ENCODE results near the gene UBXN11.
"Not testable (repeated sequence)": the region's sequence is repeated elsewhere in the genome, so short reads cannot be mapped to it uniquely, and the experiment has no call there.

The UBXN11 gene

DNA sequence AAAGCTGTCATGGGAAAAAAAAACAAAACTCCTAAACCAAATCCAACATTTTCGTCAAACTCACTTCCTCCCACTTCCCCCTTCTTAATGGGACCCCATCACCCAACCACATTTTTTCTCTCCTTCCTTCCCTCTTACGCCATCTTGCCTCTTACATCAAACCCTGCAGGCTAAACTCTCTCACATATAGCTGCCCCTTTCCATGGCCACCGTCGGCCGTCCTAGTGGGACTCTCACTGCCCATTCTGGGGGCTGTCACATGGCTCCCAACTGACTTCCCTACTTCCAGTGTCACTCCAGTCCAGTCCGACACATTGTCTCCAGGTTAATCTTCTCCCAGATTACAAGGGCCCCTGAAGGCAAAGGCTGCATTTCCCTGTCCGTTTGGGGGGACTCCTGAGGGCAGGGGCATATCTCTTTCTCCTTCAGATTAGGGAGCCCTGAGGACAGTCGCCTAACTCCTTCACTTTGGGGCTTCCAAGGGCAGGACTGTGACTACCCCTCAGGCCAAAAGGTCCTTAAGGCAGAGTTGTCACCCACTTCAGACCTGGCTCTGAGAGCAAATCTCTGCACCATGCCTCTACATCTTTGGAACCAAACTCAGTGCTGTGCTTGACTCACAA lies 658 bp downstream of the UBXN11 start:
- no peak for DNase-seq (ENCODE audit: low read depth)

DNA sequence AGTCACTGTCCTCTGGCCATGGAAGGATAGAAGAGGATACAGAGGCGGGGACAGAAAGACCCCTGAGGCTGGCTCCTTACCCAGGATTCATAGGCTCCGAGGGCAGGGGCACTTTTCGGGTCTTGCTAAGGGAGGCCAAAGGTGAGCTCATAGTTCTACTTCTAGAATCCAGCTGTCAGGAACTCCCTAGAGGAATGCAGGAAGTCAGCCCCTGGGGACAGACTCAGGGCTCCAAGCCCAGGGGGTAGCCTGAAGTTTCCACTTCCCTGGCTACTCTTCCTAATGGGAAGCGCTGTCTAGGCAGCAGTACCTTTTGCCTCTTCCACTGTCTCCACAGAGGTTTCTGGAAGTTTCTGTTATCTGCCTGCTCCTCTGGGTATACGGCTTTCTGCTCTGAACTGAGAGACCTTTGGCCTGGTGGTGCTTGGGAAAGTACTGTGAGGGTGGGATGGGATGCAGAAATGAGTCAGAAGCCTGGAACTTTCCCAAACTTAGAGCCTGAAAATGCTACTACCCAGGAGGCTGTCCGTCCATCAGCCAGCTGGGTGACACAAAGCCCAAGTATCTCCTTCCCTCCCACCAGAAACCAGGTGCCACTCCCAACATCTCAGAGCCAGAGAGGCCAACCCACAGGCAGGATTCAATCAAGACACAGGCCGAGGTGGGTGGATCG lies 3.6 kb downstream of the UBXN11 start:
- no peak for DNase-seq (ENCODE audit: low read depth)

DNA sequence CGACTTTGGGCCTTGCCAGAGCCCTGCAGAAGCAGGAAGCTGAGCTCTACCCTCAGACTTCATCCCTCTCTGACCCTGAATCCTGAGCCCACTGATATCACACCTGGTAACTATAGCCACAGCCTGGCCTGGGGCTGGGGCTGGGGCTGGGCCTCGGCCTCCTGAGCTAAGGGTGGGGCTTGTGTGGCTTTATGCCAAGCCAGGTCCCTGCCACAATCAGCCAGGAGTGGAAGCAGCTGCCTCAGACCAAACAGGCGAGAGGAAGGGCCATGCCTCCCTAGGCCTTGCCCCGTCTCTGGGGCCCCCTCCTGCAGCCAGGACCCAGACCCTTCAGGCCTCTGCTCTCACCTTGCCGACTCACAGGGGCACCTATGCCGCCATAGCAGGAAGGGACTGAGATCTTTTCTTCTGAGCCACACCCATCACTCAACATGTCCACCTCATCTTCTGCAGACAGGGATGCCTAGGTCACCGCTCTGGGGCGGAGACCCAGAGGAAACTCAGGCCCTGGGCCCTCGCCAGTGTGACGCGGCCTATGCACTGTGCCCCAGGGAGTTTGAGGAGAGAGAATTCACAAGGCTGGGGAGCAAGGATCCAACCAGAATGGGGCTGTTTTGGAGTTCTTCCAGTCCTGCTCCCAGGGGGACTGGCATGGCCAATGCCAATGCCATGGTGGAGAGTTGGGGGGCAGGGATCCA lies 5.7 kb downstream of the UBXN11 start:
- DNase-seq (ENCODE audit: low read depth) = no peak

DNA sequence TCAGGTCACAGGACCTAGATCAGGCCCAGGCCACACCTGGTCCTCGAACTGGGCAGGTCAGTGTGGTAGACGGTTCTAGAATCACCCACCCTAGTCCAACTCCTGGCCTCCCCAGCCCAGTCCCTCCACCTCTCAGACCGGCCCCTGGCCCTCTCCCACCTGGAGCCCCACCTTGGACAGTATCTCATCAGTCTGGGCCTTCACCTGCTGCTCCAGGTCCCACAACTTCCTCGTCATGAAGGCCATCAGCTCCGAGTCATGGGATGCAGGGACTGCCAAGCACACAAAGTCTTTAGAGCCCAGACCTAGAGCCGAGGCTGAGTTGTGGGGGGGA lies 8.7 kb downstream of the UBXN11 start:
- DNase-seq (ENCODE audit: low read depth) = no peak

DNA sequence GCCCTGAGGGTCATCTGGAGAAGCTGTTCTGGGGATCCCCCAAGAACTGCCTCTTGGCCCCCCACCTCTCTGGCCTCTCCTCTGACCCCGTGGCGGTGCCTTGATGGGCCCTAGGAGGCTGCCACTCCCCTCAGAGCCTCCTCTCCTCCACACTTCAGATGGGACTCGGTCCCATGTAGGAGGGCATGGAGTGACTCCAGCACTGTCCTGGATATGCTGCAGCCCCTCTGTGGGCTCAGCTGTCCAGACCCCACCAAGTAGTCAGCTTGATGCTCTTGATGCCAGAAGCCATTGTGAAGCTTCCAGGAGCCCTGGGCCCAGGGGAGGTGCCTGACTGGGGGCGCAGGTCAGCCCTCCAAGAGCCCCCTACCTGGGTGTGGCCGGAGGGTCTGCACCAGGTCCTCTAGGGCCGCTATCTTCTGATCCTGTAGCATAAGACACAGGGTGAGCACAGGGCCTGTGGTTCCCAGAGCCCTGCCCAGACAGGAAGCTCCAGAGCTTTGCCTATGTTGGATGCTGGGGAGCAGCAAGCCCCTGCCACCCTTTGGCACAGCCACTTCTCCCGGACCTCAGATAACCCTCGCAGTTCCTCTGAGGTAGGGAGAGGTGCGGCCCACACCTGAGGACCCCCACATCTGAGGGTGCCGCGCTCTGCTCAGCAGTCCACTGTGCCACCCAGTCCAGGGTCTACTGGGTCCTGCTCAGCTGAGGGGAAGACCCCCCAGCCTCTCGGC lies 9.2 kb downstream of the UBXN11 start:
- DNase-seq (ENCODE audit: low read depth) = no peak

DNA sequence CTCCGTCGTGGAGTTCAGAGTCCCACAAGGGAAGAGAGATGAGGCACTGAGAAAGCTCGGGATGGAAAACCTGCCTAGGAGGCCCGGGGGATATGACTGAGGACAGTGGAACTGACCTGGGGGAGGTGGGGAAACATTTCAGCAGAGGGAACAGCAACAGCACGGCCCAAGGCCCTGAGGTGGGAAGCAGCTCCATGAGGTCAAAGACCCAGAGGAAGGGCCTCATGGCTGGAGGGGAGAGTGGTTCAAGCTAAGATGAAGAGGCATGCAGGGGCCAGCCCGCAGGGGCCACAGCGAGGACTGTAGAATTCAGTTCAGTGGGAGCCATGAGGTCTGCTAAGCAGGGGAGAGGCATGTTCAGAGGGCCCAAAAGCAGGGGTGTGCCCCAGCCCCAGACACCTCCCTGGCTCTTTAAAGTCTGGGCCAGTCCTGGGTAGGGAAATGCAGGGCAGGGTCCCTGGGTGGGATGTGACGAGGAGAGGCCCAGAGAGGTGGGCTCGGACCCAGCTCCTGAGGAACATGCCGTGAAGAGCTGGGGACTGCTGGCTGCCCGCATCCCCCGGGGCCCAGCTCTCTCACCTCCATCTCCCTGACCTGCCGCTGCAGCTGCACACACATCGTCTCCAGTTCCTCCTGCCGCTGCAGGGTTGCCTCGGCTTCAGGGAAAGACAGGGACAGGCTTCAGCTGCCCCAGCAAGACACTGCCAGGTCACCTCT lies 9.9 kb downstream of the UBXN11 start:
- DNase-seq (ENCODE audit: low read depth) = no peak

DNA sequence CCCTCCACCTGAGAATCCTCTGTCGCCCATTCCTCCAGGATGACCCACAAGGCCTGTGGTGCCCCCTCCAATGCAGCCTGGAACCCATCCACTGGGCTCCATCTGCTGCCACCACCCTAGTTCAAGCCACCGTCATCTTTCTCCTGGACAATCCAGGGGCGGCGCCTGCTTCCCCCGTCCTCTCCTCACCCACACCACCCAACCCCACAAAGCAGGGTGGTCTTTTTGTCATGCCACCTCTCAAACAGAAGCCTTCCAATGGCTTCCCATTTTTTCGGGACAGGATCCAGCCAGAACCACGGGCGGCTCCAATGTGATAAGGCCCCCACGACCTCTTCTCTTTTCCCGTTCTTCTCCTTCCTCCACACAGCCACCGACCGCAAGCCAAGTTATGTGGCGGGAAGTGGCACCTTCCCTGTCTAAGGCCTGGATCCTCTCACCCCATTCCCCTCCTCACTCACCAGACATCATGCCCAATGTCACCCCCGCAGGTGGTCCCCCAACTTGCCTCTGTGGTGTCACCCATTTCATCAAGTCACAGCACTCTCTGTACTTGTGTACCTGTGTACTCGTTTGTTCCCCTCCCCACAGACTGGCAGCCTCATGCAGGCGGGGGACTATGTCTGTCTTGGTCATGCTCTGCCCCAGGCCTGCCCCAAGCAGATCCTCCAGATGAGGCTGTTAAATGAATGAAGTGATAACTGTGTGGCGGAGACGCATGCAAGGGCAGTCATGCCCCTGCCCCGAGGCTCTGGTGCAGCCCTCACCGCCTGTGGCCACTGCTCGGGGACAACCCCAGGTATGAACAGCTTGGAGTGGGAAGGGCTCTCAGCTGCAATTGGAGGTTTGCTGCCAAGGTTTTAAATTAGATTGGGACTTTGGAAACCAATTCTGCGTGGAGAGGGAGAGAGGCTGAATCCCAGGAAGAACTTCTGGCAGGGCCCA lies 11.0 kb downstream of the UBXN11 start:
- DNase-seq (ENCODE audit: low read depth) = no peak

DNA sequence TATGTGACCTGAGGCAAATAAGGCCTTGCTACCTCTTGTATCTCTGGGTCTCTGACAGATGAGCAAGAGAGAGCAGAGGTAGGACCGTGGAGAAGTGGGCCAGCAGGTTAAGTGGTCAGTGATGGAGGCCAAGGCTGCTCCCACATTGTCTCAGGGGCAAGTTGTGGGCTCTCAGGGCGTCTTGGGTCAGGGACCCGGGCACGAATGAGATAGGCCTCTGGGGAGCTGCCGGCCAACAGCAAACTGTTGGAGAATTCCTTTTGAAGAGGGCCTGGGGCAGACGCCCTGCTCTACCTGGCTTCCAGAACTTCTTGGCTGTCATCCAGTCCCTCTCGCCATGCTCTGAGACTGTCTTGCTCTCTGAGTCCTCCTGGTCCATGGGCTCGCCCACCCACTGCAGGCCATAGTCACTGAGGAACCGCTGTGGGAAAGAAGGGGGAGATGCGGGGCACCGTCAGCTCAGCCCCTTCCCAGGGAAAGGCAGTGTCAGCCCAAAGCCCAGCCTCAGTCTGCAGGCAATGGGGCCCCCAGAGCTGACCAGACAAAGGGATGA lies 12.4 kb downstream of the UBXN11 start:
- no peak for DNase-seq (ENCODE audit: low read depth)

DNA sequence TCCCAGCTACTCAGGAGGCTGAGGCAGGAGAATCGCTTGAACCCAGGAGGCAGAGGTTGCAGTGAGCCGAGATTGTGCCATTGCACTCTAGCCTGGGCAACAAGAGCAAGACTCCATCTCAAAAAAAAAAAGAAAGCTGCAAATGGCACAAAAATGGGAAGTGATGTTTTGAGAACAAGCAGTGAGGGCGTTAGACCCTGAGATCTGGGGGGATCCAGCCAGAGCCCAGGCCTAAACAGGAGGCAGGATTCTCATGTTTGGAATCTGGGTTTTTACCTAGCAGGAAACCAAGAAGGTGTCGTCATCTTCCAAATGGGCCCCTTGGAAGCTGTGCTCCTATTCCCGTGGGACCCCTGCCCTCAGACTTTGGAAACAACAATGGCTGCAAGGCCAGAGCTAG lies 13.7 kb downstream of the UBXN11 start:
- not testable (repeated sequence) for DNase-seq (ENCODE audit: low read depth)

DNA sequence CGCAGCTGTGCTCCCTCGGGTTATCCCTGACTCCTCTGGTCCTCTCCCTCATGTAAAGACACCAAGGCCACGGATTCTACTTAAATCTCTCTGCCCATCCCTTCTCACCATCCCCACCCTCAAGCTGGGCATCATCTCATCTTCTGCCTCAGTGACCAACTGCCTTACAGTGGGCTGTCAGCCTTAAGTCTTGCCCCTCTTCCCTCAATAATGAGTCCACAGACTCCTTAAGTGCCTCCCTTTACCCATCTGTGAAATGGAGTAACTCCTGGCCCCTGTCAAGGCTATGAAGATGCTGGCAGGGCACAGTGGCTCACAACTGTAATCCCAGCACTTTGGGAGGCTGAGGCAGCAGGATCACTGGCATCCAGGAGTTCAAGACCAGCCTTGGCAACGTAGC lies 14.5 kb downstream of the UBXN11 start:
- no peak for DNase-seq (ENCODE audit: low read depth)

DNA sequence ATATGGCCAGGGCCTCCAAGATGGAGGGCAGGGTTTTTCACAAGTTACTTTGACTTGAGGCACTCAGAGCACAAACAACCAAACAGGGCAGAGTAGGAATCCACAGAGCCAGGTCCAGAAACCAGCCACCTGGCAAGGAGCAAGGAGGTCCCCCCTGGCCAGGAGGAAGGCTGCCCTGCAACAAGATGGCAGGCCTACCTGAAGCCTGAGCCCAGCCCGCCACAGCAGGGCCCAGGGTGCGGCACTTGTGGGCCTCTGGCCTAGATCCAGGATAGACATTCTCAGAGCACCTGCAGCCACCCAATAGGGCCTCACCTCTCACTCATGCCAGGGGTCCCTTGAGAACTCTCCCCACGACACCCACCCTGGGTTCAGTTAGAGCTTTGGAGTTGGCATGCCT lies 15.0 kb downstream of the UBXN11 start:
- no peak for DNase-seq (ENCODE audit: low read depth)

DNA sequence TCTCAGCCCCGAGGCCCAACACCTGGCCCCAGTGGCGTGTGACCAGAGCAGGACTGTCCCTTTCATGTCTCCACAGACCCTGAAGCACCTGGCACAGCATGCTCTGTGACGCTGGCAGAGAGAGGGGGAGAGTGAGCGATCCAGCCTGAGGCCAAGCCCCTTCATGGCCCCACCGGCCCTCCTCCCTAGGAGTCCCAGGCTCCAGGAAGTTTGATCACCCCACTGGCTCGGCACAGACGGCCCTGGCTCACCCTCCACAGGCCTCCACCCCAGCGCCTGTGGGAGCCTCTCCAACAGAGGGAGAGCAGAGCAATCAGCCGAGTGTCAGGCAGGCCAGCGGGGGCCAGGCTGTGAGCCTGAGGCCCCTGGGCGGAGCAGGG lies 15.6 kb downstream of the UBXN11 start:
- DNase-seq (ENCODE audit: low read depth) = no peak

DNA sequence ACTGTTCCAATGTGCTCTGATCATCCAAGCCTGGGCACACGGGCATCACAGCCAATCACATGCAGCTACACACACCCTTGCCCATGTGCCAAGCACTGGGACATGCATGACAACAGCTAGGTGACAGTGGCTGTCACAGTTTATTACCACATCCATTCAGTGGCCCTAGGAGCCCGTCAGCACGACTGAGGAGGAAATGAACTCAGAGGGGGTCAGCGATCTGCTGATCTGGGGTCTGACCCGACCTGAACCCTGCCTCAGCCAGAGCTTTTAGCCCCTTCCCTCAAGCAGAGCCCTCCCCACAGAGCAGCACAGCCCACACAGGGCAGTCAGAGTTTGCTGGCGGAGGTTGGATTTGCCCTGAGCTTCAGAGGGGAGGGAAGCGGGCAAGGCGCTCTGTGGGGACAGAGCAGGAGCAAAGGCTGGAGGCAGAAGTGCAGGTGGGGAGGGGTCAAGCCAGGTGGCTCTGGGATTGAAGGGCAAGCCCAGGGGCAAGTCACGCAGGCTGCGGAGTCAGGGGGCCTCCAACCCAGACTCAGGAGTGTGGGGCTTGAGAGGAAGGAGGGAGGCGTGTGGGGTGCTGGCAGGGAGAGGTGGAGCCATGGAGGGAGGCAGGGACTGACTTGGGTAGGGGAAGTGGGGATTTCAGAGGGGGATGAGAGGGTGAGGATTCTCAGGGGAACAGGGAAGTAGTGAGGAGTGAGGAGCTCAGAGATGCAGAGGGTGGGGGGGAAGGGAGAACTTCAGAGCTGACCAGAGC lies 16.1 kb downstream of the UBXN11 start:
- no peak for DNase-seq (ENCODE audit: low read depth)

DNA sequence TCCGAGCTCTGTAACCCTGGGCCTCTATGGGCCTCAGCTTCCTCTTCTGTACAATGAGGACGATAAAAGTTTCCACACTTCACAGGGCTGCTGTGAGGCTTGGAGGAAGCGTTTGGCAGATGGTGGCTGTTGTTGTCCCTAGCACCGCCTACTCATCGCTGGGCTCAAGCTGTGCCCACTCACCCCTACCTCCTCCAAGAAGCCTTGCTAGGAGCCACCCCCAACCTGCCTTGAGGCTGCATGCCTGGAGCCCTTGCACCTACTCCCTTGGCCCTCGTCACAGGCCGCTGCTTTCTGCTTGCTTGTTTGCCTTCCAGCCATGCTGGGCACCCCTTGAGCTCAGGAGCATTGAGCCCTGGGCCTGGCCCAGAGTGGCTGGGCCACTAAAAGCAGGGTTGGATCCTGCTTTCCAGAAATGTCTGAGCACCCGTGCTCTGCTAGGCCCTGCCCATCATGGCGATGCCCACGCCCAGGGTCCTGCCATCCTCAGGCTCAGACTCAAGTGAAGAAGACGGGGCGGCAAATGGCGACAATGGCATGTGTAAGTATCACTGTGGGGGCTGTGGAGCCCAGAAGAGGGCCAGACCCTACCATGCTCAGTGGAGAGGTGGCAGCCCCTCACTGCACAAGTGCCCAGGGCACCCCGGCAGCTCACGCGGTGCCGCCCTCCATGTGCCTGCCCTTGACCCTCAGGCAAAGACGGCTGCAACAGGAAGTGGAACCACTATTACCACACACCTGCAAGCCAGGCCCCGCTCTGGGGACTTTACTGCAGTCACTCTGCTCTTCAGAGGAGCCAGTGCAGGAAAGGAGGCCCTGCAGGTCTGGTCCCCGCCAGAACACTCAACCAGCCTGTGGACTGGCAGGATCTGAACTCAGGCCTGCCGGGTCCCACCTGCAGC lies 17.0 kb downstream of the UBXN11 start:
- DNase-seq (ENCODE audit: low read depth) = no peak

DNA sequence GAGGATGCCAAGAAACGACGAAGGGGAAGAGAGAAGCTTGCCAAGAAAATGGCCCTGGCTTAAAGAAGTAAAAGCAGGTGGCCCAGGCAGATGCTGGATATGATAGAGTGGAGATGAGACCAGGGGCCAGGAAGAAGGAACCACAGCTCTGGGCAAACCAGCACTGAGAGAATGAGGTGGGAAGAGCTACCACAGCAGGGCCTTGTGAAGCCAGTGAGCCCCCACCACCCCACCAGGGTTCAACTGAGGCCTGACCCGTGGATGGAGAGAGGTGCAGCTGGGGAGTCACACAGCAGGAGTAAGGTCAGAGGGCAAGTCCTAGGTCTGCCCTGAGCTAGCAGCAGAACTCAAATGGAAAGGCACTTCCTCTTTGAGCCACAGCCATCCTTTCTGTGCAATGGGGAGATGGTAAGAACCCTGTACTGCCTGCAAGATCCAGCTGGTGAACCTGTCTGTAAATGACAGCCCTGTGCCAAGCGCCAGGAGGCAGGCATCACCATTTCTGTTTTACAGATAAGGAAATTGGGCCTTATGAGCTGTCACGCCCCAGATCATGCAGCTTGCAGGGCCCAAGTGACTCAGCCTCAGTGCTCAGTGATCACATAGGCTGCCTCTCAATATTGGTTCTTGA lies 18.0 kb downstream of the UBXN11 start:
- peak; percentile 61 for DNase-seq (ENCODE audit: low read depth)

DNA sequence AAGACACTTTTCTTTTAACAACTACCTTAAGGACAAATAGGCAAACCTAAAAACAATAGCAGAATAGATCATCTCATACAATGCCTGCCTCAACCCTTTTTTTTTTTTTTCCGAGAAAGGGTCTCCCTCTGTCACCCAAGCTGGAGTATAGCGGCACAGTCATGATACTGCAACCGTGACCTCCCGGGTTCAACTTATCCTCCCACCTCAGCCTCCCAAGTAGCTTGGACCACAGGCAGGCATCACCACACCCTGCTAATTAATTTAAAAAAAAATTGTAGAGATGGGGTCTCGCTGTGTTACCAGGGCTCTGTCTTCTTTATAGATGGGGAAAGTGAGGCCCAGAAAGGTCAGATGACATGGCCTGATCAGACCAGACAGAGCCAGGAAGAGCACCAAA lies 18.6 kb downstream of the UBXN11 start:
- DNase-seq (ENCODE audit: low read depth) = no peak

DNA sequence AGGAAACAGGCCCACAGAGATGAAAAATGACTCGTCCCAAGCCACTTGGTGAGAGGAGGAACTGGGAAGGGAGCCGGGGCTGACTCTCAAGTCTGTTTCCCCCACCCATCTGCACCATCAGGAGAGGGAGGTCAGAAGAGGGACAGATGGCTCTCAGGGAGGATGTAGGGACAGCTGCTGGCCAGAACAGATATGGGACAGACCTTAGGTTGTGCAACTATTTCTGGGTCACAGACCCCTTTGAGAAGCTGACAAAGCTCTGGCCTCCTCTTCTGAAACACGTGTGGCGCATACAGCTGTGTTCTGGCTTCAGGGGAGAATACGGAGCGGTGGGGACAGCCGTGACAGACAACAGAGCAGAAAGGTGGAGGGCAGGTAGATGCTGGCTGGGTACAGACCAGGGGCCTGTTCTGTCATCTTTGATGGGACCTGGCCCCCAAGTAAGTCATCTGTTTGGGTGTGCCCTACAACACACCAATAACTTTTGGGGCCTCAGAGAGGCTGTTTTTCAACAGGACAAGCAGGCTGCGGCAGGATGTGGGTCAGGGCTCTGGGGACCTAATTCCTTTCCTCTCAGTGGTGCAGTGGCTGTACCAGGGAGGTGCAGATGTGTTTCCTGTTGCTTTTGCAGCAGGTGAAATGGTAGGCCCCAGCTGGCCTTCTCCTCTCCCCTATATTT lies 19.3 kb downstream of the UBXN11 start:
- DNase-seq (ENCODE audit: low read depth) = no peak

DNA sequence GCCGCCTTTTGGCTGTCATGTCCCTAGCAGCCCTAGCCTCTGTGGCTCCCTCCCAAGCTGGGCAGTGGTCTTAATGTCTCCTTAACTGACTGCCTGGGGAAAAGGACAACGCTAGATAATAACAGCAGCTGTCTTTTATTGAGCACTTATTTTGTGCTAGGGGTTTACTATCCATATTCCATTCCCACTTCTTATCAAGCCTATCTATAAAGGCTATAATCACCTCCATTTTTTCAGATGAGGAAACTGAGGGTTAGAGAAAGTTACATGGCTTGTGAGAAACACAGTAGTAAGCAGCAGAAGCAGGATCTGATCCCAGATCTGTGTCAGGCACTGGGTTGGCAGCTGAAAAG lies 20.4 kb downstream of the UBXN11 start:
- no peak for DNase-seq (ENCODE audit: low read depth)

Measured in activated T-cell treated with anti-CD3 and anti-CD28 coated beads for 24 hours (primary cell).